Colon (tissue), 2 donors: ENCODE data around the gene NFIX.

Source experiments
- FAIRE-seq: peaks from 2 replicates; lab custom pipeline; 2012; peaks lifted over from hg19 to GRCh38; lab: Jason Lieb, UNC
- donor health status: control.
- donor health status: control.

NFIX gene

DNA sequence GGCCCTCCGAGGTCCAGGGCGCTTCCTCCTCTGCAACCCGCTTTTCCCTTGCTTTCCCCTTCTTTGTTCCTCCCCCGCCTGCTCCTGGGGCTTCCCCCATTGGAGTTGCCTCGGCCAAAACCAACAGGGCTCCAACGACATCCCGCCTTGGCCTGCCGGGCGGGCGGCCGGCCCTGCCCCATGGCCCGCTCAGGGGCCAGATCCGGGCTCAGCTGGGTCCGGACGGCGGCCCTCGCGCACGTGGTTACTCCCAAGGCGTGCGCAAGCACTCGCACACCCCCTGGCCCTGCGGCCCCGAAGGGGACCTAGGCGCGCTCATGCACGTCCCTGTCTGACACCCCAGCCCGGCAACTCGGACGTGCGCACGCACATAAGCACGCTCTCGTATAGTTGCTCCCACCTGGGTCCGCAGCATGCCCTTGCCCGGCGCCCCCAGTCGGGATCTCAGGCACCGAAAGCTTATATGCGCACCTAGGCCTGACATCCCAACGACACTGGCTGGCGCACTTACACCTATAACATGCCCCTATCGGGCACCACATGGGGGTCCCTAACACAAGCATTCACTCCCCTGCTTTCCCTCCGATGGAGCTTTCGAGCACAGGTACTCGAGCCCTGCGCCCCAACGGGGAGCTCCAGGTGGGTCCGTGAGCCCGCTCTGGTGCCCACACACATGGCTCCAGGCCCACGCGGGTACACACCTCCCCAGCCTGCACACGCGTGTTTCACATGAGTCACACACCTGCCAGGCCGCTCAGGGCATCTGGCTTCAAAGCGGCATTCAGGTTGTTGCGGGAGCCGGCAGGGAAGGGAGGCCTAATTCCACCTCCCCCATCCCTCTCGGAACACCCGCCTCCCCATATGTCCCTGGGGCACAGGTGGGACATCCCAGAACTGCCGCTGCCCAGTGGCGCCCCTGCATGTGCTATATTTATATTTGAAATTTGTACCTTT is 15.0 kb downstream of the NFIX start:
- no peak for FAIRE-seq

DNA sequence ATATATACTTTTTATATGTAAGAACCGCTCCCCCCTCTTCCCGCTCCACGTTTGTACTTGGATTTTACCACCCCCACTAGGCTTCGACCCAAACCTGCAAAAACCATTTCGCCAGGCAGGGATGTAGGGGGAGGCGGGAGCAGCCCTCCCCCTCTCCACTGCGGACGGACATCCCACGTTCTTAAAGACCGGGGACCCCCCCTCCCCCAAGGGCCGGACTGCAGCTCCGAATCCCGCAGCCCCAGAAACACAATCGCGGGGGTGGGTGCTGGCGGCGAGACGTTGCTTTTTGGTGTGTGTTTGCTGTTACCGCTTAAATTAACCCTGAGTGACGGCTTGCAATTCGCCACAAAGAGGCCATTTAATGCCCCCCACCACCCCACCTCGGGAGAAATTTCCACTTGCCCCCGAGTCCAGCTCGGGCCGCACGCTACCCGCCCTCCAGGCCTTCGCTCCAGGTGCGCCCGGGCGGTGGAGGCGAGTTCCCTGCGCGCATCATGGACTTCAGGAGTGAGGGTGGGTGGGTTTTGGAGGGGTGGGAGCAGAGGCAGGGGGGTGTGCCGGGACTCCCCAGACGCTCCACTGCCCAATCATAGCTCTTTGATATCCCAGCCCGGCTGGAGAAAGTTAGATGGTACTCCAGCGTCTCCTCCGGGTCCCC is 15.8 kb downstream of the NFIX start:
- no peak for FAIRE-seq

DNA sequence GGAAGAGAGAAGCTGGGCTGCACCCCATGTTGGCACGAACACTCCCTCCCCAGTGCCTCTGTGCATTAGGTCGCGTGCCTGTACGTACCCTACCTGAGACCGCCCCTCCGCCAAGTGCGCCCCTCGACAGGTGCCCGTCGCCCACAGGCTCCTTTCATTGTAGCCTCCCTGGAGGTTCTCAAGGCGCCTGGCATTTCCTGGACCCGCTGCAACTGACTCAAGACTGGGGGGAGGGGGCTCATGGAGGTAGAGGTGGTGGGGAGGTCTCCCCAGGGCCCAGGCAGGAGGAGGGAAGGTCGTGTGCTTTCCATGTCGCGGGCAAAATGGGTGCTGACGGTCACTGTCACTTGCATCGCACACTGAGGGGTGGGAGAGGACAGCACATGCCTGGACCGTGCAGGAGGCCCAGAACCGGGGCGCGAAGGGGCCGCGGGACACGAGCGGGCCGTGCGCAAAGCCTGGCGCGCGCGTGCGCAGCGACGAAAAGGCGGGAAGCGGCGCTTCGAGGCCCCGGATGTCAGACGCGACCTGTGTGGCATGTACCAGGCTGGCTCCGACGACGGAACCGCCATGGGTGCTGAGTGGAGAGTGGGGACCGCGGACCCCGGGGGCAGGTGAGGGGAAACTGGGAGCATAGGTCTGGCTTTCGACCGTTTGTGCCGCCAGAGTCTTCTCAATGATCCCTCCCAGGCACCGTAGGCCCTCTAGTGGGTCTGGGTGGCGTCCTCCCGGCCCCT is 16.5 kb downstream of the NFIX start:
- FAIRE-seq, result no peak

GRCh38 chr19:13012390-13012689 is 17.1 kb downstream of the NFIX start:
- no peak for FAIRE-seq

GRCh38 chr19:13012690-13013608 is 17.7 kb downstream of the NFIX start:
- no peak for FAIRE-seq

DNA sequence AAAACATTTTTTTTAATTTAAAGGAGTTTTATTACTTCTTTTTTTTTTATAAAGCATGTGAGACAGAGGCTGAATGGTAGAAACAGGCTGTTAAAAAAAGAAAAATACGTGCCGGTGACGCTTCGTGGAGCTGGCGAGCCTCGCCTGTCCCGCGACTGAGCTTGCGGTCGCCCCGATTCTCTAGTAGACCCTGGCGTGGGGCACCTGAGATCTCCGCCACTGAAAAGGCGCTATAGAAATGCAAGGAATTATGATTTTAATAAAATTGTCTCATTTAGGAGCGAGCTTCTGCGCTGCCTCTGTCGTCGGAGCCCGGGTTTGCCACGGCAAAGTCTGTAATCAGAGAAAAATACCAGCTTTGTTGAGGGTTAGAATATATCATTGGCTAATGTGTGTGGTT is 18.4 kb downstream of the NFIX start:
- no peak for FAIRE-seq

DNA sequence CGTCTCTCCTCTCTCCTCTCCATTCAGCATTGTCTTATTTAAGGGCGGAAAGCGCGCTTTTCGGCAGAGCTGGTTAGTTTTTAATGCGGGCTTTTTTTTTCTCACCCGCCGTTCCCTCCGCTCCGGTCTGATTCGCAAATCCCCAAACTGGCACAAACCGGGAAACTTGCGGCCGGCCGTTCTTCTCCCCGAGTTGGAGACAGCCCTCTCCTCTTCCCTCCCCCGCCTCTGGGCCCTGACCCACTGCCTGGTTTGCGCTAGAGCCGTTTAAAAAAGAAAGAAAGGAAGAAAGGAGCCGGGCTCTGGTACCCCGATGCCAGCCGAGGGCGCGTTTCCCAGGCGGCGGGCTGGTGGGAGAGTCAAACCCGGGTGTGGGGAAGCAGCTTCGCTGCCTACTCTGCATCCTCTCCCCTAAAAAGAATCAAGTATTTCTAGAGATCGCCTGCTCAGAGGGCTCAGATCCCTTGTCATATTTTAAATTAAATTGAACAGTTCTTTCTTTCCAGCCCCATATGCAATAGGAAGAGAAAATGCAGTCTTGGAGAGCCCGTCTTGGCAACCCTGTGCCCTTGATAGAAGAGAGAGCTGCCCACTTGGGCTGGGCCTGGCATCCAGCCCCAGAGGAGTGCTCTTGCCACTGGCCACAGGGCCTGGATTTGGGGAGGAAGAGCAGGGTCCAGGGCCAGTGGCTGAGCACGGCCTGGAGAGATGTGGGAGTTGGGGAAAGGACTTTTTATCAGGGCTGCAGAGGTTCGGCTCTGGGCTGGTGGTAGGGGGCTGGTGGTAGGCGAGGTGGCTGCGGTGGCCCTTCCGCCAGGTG is 19.0 kb downstream of the NFIX start:
- FAIRE-seq, result no peak

DNA sequence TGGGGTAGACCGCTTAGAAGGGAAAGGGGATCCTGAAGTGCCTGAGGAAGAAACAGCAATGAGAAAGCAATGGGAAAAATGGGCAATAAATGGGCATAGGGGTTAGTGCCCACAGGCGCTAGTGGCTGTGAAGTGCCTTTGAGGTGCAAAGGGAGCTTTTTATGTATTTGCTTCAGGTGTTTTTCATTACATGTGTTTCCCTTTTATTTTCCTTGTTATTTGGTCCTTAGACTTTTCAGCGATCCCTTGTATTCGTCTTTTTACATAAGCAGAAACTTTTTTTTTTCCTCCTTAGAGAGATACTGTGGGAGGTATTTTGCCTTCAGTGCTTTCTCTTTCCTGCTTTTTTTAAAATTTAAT is 19.6 kb downstream of the NFIX start:
- no peak for FAIRE-seq

DNA sequence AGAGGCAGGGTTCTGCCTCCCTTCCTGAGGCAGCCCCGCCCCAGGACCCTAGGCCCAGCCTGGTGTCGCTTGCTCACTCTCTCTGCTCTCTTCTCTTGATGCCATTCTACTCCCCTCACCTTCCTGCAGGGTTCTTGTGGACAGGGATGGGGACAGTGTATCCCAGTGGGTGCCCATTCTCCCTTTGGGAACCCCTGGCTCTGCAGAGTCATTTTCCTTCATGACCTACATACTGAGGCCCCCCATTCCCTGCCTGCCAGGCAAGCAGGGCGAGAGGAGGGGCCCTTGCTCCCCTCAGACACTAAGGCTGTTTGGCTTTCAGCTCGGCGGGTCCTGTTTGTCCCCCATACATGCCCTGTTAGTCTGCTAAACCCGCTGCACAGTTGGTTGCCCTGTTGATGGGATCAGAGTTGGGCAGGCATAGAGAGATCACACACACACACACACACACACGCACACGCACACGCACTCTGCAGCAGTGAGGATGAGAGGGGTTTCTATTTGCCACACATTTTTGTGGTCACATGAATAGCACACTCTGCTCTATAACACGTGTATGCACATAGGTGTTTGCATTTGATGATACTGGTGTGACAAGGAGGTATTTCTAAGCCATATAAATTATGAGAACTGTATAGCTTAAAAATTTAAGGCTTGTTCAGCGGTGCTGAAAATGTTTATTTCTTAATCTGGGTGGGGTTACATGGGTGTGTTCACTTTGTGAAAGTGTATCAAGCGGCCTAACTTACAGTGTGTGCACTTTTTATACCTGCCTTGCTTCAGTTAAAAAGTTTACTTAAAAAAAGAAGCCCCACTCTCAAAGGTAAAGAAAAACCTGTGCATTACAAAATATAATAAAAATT is 20.3 kb downstream of the NFIX start:
- FAIRE-seq, result no peak

GRCh38 chr19:13016245-13016627 is 21.0 kb downstream of the NFIX start:
- FAIRE-seq, result no peak

DNA sequence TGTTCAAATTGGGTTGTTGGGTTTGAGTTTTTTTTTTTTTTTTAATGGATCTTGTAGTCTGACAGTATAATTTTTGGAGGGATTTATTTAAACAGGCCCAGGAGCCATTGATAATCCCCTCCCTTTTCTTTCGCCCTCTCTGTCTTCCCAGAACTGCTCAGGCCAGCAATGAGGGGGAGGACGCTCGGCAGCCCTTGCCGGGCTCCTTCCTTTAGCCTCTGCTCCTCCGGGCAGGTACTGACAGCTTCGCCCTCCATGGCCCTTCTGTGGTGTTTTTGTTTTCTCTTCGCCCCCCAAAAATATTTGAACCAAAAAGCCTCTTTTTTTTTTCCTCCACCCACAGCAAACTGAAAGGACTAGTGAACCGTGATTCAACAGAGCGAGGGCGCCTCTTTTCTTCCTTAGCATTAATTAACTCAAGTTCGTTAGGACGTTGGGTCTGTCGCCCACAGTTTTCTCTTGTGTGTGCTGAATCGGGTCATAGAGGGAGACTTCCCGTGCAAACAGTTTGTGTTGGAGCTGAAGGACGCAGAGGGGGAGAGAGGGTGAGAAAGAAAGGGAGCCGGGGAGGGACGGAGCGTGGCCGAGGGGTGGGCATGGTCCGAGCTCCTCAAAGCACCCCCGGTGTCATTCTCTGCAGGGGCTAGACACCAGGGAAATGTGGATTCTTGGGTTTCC is 21.5 kb downstream of the NFIX start:
- FAIRE-seq, result no peak

DNA sequence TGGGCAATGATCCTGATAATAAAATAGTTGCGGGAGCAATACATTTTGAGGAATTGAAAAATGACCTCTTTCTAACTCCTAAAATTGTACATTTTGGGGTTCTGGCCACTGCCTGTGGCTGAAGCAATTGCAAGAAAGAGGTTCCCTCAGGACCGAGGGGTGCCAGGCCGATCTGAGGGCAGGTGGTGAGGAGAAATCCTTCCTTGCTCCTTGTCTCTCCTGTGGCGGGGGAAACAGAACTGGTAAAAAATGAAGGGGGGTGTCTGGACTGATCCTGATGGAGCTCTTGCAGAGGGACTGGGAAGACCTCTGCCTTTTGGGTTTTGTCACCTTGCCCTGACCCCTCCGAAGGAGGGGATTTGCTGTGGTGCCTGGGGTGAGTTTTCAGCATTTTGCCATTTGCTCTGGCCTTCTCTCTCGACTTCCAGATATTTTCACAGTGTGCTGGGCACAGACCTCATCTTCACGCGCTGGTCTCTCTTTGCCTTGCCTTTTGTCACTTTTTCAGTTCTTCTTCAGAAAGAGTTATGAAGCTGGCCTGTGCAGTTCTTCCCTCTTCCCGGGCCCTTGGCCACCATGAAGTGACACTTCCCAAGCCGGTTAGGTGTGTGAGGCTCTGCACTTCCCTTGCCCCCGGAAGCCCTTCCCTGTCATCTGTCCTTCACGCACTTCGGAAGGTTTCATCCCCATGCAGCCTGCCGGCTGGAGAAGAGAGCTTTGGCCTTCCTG is 22.2 kb downstream of the NFIX start:
- FAIRE-seq, result no peak

GRCh38 chr19:13018035-13018914 is 23.0 kb downstream of the NFIX start:
- no peak for FAIRE-seq

DNA sequence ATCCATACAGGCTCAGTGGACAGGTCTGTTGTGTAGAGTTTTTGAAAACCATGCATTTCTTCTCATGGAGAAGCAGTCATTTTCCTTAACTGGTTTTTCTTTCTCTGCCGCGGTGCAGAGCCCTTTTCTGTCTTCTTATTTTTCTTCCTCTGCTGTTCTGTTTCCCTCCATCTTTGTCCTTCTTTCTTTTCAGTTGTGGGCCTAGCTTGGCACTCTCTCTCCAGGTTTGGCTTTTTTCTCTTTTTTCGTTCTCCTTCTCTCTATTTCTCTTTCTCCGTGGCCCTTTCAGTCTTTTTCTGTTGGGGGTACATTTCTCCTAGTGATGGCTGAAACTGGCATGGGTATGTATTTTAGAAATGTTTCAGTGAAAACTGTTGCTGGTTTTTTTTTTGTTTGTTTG is 24.1 kb downstream of the NFIX start:
- no peak for FAIRE-seq

DNA sequence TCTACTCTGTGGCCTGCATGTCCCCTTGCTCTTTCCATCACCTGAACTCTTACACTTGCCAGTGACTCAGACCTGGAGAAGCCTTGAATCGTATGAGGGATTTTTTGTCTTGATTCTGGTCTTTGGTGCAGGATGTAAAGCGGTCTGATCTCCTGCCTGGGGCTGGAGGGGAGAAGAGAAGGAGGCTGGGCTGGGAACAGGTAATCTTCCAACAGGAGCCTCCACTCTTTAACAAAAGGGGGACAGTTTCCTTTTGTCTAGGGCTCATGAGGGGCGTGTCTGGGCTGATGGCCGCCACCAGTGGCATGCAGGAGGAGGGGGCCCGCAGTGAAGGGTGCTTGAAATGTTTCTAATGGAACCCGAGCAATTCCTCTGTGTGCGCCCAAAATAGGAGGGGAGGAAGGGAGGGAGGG is 24.7 kb downstream of the NFIX start:
- FAIRE-seq, result no peak

GRCh38 chr19:13022111-13022858 is 27.0 kb downstream of the NFIX start:
- FAIRE-seq, result no peak
